Fibroblast of mammary gland (primary cell): ENCODE results near the gene DHRS1.

ENCODE experiments used
- DNase-seq: peaks from one replicate; pipeline ENCODE4 v3.0.0-alpha.2; 2010; ENCODE audit warnings: low read depth
- H3K4me3 ChIP-seq: 2 replicates; pipeline ENCODE4 v1.5.1; 2011; ENCODE audit warnings: low read depth, mild to moderate bottlenecking, low read length, moderate library complexity; ENCODE audit not compliant: control insufficient read depth
- CTCF ChIP-seq: conservative IDR thresholded peaks from 2 replicates; pipeline ENCODE4 v1.5.1; 2011; ENCODE audit warnings: low read depth, low read length, inconsistent platforms; ENCODE audit not compliant: control insufficient read depth, insufficient read depth

DHRS1 gene

GRCh38 chr14:24281636-24282035, 17.9 kb downstream of the DHRS1 start:
- DNase-seq: no peak
- no peak for TF ChIP-seq CTCF
- H3K4me3 ChIP-seq: no peak overlapping the region

DNA sequence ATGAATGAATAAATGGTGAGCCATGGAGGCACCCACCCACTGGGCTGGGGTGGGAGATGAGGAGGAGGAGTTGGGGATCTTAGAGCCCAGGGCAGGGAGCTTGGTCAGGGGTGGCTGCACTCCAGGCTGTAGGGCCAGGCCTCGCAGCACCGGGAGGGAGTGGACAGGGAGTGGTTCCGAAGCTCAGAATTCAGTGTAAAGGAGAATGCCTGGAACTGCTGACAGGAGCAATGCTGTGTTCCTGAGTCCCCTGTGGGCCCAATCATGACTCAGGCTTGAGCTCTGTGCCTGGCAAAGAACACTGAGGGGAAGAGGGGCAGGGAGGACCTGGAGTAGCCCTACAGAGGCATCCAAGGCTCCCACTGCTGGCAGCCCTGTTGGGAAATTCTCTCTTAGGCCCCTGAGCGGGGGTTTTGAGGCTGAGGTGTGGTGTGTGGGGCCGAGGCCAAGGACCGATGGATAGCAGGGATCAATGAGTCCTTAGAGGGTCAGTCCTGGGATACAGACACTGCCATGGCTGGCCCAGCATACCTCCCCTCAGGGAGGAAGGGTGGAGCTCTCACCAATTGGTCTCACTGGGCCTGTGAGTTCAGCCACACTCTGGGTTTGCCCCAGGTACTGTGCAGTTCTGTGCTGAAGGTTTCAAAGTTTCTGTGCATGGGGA, 18.7 kb downstream of the DHRS1 start:
- DNase-seq: peak; percentile 34
- TF ChIP-seq CTCF: no peak
- H3K4me3 ChIP-seq: no peak overlapping the region

DNA sequence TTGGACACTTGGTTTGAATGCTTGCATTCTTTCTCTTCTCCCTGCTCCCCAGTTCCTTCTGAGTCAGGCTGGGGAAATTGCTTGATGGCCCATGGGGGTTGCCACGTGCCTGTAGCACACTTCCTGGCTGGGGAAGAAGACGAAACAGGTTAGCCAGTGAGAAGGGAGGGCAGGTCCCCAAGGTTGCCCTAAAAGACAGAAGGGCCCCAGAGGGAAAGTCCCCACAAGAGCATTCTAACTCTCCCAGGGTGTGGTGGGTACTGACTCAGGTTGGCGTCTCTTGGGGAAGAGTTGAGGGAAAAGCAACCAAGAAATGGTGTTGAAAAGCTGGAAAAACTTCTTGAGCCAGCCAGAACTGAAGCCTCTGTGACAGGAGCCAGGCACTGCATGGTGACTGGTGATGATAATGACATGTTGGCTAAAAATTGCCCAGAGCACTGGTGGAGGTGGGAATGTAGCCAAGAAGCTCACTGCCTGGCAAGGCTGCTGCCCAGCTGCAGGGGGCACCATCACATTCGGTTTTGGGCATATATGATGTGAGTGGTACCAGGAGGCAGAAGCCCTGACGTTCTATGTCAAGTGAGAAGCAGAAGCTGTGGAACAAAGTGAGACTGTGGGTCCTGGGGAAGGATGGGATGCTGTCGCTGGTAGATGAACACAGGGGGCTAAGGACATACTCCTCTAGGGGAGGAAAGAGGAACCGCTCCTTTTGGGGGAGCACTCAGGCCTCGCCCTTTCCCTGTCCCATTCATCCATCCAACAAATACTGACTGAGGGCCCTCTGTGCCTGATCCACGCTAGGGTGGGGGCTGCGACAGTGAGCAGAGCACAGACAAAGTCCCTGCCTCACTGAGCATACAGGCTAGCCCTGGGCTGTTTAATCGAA, 20.0 kb downstream of the DHRS1 start:
- H3K4me3 ChIP-seq: no peak overlapping the region
- DNase-seq: peak; percentile 6
- TF ChIP-seq CTCF: no peak

- TF ChIP-seq CTCF: no peak
- H3K4me3 ChIP-seq: no peak overlapping the region
- no peak for DNase-seq
Measured at GRCh38 chr14:24278424-24278823, 21.2 kb downstream of the DHRS1 start.

GRCh38 chr14:24277606-24278321, 21.8 kb downstream of the DHRS1 start:
- no peak for DNase-seq
- H3K4me3 ChIP-seq: no peak overlapping the region
- no peak for TF ChIP-seq CTCF

DNA sequence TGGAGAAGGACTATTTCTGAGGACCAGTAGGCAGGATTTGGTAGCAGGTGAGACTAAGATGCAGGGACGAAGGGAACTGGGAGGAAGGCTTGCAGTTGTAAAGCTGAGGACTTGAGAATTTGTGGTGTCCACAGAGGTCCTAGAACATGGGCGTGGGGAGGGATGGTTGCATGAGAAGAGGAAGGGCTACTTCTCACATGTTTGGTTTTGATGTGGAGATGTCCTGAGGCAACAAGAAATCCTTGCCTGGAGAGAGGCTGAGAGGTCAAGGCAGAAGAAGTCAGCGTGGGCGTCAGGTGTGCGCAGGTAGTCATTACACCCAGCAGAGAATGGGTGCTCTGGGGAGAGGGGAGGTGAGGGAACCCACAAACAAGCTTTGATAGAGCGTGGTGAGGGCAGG, 22.5 kb downstream of the DHRS1 start:
- no peak for DNase-seq
- no peak overlapping the region for H3K4me3 ChIP-seq
- no peak for TF ChIP-seq CTCF
